NCI-H187 treated with DMSO at 0.1 percent for 48 hours (cell line): ENCODE measurements around the gene NAPA.

Experiments used
- DNase-seq: peaks from one replicate; lab custom pipeline; 2025; lab: John Stamatoyannopoulos, UW

NAPA gene

GRCh38 chr19:47521473-47522180 lies 6.8 kb upstream of the NAPA start:
- no peak for DNase-seq

DNA sequence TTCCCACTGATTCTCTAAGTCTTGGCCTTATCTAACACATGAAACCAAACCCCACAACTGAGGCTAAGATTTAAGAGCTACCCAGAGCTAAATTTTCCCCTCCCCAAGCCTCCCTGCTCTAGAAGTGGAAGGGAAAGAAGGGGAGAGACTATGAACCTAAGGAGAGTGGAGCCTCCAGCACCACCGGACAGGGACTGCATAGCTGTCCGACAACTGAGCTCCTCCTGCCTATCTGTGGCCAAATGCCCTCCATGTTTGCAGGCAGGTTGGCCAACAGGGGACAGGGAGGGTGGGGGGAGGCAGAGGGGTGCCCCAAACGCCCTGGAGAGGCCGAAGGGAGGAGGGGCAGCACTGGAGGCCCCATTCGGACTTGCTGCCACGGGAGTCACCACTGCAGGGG lies 6.0 kb upstream of the NAPA start:
- DNase-seq, result no peak

DNA sequence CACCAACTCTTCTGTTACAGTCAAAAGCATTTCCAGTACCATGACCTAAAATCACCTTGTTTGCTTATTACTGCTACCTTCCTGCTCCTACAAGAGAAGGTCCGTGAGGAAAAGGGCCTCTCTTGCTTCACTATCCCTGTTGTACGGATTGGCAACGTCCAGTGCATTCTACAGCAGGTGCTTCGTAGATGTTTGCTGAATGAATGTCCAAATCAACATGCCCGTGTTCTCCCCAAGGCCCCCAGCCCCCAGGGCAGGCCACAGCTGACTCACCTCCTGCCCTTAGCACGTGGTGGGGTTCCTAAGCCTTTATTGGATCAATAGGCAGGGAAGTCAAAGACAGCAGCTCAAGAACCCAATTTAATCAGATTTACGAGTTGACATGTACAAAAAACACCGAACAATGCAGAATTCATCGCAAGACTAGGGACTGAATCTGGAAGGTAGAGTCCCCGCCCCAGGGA lies 5.5 kb upstream of the NAPA start:
- DNase-seq, result no peak

- no peak for DNase-seq
Observed at GRCh38 chr19:47518854-47519253, 4.0 kb upstream of the NAPA start.

DNA sequence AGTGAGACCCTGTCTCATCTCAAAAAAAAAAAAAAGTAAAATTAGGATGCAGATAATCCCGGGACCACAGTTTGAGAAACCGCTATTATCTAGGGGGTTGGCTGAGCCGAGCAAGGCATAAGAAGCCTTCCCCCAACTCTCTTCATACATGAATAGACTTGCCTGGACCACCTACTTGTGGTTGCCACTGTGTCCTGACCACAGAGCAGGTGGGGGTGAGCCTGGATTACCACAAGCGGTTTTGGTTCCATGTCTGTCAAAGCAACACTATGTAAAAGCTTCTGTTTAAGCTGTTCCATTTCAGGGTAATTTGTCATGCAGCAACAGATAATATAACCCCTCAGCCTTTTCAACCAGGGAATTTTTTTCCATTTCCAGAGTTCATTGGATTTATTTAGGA lies 3.3 kb upstream of the NAPA start:
- no peak for DNase-seq

- no peak for DNase-seq
Observed at GRCh38 chr19:47514151-47514868, 553 bp downstream of the NAPA start.

DNA sequence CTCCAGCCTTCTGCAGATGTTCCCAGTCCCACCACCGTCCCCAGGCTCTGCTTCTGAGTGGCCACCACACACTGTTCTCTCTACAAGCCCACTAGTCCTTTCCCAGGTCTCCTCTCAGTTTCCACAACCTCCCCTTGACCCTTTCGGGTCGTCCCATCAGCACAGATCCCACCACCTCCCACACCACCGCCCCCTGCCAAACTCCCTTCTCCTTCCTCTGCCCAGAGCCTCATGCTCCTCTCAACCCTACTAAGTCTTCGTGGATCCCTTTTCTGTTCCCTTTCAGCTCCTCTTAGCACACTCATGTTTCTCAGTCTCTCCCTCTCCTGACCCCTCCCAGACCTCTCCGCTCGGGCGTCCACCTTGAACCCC lies 1.9 kb downstream of the NAPA start:
- no peak for DNase-seq

DNA sequence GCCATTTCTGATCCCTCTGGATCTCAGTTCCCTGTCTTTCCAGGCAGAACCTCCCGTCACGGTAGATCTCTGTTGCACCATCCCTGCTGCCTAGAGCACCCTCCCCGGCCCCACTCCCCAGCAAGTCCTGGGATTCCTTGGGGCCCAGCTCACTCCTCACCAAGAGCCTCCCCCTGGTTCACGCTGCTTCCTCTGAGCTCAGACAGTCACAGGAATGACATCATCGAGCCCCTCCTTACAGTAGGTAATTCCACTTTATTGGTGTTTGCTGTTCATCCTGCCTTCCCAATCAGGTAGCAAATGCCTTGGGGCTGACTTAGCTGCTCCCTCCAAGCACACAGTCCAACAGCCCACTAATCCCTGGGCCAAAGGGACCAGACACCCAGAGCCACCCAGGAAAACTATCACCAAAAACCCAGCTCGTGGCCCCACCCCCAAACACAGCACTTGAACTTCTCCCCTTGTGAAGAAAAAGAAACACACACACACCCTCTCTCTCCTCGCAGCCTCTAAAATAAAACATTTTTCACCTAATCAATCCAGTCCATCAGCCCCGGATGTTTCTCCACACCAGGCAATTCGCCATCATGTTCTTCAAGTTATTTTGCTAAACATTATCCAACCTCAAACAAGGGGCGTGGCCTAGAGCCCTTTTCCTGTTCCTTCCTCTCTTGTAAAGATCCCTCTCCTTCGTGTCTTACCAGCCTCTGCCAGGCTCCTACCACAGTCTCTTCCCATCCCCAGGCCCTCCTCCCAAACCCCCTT lies 2.5 kb downstream of the NAPA start:
- no peak for DNase-seq

GRCh38 chr19:47511681-47512080 lies 3.2 kb downstream of the NAPA start:
- DNase-seq, result no peak

- DNase-seq, result no peak
Observed at GRCh38 chr19:47511128-47511517, 3.7 kb downstream of the NAPA start.

GRCh38 chr19:47510516-47511127 lies 4.2 kb downstream of the NAPA start:
- no peak for DNase-seq

GRCh38 chr19:47509973-47510372 lies 4.9 kb downstream of the NAPA start:
- no peak for DNase-seq

DNA sequence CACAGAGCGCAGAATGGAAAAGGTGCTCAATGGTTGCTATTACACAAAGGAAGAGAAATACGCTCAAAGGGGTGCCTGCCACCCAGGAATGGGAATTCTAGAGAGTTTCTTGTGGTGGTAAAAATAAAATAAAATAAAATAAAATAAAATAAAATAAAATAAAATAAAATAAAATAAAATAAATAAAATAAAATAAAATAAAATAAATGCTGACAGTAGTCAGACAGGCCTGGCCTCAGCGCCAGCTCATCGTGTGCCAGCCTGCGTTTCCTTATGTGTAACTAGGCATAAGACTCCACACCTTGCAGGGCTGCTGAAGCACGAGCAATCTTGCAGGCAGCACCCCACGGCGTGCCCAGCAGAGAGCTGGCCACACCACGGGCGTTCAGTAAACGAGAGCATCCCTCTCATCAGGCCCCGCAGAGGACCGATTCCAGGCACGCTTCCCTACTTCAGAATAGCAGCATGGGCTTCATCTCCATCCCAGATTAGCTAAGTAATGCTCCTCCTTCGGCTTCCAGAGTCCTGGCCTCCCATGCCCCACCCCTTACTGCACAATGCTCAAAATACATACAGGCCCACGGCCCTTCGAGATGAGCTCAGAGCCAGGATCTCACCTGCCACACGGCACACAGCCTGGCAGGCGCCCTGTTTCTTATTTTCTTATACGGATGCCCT lies 5.6 kb downstream of the NAPA start:
- DNase-seq, result no peak

GRCh38 chr19:47508721-47509120 lies 6.1 kb downstream of the NAPA start:
- no peak for DNase-seq

GRCh38 chr19:47507924-47508553 lies 6.8 kb downstream of the NAPA start:
- no peak for DNase-seq

DNA sequence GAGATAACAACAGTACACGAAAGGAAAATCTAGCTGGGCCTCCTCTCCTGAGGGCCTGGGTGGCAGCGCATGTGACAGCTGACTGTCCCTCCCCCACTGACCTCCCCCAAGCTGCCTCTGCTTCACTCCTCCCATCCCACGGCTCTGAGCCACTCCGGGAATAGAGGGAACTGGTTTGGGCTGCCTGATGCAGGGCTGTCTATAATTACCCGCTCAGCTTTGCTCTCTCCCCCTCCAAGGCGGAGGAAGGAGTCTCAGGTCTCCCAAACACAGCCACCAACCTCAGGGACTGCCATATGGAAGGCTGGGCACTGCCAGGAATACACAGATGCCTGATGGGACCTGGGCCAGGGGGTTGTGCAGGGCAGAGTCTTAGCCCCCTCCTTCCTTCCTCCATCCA lies 7.9 kb downstream of the NAPA start:
- no peak for DNase-seq

GRCh38 chr19:47506459-47506858 lies 8.4 kb downstream of the NAPA start:
- no peak for DNase-seq

DNA sequence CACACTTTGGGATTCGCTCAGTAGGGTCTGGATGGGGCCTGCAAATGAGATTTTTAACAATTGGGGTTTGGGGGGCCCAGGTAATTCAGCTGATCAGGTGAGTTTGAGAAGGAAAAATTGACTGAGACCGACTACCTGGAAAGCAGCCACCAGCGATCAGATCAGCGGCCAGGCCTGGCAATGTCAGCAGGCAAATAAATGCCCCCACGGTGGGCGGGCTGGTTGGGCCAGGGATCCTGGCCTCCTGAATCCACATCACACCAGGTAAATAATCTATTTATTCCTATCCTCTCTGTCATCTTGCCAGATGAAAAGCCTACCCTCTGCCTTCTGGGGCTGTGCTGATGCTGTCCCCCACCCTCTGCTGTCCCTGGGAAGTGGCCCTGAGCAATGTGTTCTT lies 9.4 kb downstream of the NAPA start:
- DNase-seq, result no peak

DNA sequence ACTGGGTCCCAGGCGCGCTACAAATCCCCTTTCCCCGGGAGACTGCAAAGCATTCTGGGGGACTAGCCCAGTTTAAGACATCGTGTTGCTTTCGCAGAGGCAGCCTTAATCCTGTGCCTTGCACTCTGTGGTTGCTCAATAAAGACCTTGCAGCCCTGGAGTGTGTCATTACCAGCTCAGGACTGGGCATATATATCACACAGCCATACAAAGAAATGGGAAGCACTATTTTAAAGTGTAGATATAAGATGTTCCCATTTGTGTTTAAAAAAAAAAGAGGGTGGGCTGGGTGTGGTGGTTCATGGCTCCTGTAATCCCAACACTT lies 11.1 kb downstream of the NAPA start:
- DNase-seq, result no peak

DNA sequence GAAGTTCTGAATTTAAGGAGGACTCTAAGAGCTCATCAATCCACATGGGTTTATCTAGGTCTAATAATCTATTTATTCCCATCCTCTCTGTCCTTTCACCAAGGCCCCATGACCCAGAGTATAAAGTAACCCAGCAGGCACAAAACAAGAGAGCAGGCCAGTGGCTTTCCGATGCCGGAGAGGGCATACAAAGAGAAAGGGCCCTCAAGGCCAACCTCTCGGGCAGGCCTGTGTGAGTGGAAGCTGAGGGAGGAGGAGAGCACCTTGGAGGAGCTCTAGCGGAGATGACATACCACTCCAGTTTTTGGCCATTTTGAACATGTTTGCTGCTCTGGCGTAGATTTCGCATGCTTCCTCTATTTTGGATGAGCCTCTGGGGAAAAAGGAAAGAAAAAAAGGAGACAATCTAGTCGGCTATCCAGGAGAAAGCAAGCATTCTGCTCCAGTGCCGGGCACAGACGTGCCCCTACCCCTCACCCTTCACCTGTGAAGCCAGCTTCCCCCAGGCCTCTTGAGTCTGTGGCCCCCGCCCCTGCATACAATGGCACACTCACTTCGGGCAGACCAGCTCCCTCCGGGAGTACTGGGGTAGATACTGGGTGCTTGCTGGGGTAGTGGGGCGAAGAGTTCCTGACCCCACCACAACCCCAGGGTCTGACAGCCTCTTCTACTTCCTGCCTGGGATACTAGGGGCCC lies 11.6 kb downstream of the NAPA start:
- DNase-seq, result no peak
